Measurements from ENCODE around the gene POT1. TPM values are rescaled to one million over a fixed set of nuclear protein-coding genes. Genes with fewer than 3 reads are reported as not detected.

Gene POT1
- total and polyA plus RNA-seq, 2 of the 4 experiments (the other 2 are of a cell fraction): 12.7 to 28.5 TPM

DNA sequence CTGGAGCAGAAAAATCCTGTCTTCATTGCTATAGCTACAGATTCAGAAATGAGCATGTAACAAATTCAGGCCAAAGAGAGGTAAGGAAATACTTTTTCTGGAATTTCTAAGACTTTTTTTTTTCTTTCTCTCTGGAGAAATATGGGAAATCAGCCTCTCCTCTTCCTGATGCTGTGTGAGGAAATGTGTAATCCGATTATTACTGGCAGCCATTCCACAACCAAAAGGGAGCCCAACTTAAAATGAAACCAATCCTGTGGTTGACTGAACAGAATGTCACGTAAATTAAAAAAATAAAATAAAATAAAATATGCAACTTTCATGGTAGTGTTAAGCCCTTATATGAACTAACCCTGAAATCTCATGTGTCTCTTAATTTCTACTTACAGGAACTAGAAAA lies 10.7 kb upstream of the POT1 start:
- Histone ChIP-seq H2BK5ac (ENCODE audit: low read depth, low read length, poor library complexity, severe bottlenecking) (no peak overlapping the region), H3K27me3 (ENCODE audit: control insufficient read depth, insufficient read depth, low read length) (no peaks in the 10 kb centered on the region), H3K23ac (ENCODE audit: low read depth, low read length) (no peak overlapping the region), H3K36me3 (ENCODE audit: control insufficient read depth, insufficient read depth, low read length) (no peaks in the 10 kb centered on the region), H2AK9ac (replicated peaks; ENCODE audit: low read depth, low read length, poor library complexity) (no peak overlapping the region), H3K4me3 (ENCODE audit: insufficient read depth, low read depth, low read length) (no peak overlapping the region), H2AK5ac (ENCODE audit: low read depth, low read length) (no peak overlapping the region), H3K9ac (ENCODE audit: low read depth, low read length) (no peak overlapping the region), H4K20me1 (ENCODE audit: insufficient read depth, low read length) (no peaks in the 10 kb centered on the region), H4K91ac (ENCODE audit: insufficient read depth, low read depth, low read length) (no peak overlapping the region), H3K79me1 (ENCODE audit: low read depth in 1 of 2, low read length in 2 of 2) (no peaks in the 10 kb centered on the region), H2BK20ac (ENCODE audit: low read depth, low read length) (no peak overlapping the region), H3K4me2 (ENCODE audit: low read depth, low read length) (no peak overlapping the region), H2BK120ac (ENCODE audit: low read depth, low read length) (no peak overlapping the region), H4K5ac (ENCODE audit: low read depth, low read length) (no peak overlapping the region), H3K18ac (ENCODE audit: low read depth, low read length) (no peak overlapping the region), H3K4me1 (ENCODE audit: control insufficient read depth, insufficient read depth, low read length) (no peaks in the 10 kb centered on the region), H2AFZ (replicated peaks; ENCODE audit: low read length, poor library complexity) (no peak overlapping the region), H3K14ac (replicated peaks; ENCODE audit: low read depth, low read length) (no peak overlapping the region), H3K27ac (ENCODE audit: insufficient read depth, low read length) (no peak overlapping the region), H4K8ac (ENCODE audit: low read depth in 2 of 2, low read length in 2 of 2) (no peak overlapping the region), H3K9me3 (ENCODE audit: control insufficient read depth, insufficient read depth, low read length) (no peaks in the 10 kb centered on the region), H3K9me1 (ENCODE audit: insufficient read depth, low read length) (no peaks in the 10 kb centered on the region), H2BK15ac (ENCODE audit: low read depth, low read length) (no peak overlapping the region), H3K4ac (ENCODE audit: low read depth, low read length) (no peak overlapping the region), H3K56ac (ENCODE audit: extremely low read depth, insufficient read depth, low read length) (no peak overlapping the region)
- WGBS, 2 experiments (ENCODE audit: extremely low coverage in 2 of 2, insufficient read length in 1 of 2): no CpG with 5 or more reads among the region's 2 CpGs
- dilution Hi-C loops (cut with HindIII; ENCODE audit: low sequenced_read_pairs, unreplicated experiment) (no loop called here), in situ Hi-C loops (cut with MboI; ENCODE audit: low sequenced_read_pairs) (no loop called here), intact Hi-C loops (cut with micrococcal nuclease) (no loop called here)
- ChIA-PET CTCF (interaction anchor here (0.6 to 0.7 kb wide), 2 partner anchors 15 to 27 kb away, joined by 3 to 5 read pairs; no protein-coding TSS in a partner anchor), POLR2A (ENCODE audit: unreplicated experiment) (no interaction called here)
- peak; percentile 9 for DNase-seq
- TF ChIP-seq, protein P1, sequence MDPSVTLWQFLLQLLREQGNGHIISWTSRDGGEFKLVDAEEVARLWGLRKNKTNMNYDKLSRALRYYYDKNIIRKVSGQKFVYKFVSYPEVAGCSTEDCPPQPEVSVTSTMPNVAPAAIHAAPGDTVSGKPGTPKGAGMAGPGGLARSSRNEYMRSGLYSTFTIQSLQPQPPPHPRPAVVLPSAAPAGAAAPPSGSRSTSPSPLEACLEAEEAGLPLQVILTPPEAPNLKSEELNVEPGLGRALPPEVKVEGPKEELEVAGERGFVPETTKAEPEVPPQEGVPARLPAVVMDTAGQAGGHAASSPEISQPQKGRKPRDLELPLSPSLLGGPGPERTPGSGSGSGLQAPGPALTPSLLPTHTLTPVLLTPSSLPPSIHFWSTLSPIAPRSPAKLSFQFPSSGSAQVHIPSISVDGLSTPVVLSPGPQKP (IDR thresholded peaks at IDR 0.05; ENCODE audit: borderline replicate concordance, low read depth, low read length): no peak
- TF ChIP-seq FOS (IDR thresholded peaks at IDR 0.05; ENCODE audit: low read depth, low read length): no peak
- TF ChIP-seq MAFK (IDR thresholded peaks at IDR 0.05; ENCODE audit: low read depth, low read length): no peak
- no peak for TF ChIP-seq CHD1 (IDR thresholded peaks at IDR 0.05; ENCODE audit: low read depth, low read length)
- TF ChIP-seq MAZ (IDR thresholded peaks at IDR 0.05; ENCODE audit: borderline replicate concordance, low read depth, low read length): no peak
- TF ChIP-seq POLR2A (IDR thresholded peaks at IDR 0.05; ENCODE audit: low read depth, low read length): no peak
- TF ChIP-seq BHLHE40 (IDR thresholded peaks at IDR 0.05; ENCODE audit: low read depth, low read length): no peak
- no peak for ATAC-seq (ENCODE audit: low read depth)
- BruUV-seq (replicated peaks): no TSS peak

Data from IMR-90 (cell line).